ENCODE measurements around the gene SHLD2.
"Not testable (repeated sequence)": the region's sequence is repeated elsewhere in the genome, so short reads cannot be mapped to it uniquely, and the experiment has no call there.

The SHLD2 gene

DNA sequence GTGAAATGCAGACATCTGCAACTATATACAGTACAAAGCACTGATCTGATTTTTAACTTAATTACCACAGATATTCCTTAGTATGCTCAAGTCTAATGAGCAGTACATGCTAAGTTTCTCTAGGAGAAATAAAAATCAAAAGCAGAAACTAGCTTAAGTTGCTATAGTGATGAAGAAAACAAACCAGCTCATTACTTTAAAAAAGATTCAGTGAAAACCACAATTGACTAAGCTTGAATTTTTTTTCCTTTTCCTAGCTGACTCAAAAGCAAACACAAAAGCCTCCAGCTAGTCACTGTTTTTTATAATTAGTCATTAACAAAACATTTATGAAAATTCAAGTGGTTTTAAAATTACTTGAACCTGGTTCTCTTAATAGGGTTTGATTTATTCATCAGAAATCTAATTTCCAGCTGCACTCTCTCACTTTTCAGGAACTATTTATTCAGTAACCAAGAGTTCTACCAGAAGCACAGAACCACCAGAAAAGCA is 10.7 kb upstream of the SHLD2 start:
- DNase-seq (ENCODE audit: low read depth, low spot score), result not testable (repeated sequence)

GRCh38 chr10:87085537-87085936 is 9.5 kb upstream of the SHLD2 start:
- no peak for DNase-seq (ENCODE audit: low read depth, low spot score)

GRCh38 chr10:87089746-87090145 is 5.3 kb upstream of the SHLD2 start:
- DNase-seq (ENCODE audit: low read depth, low spot score), result no peak

- no peak for DNase-seq (ENCODE audit: low read depth, low spot score)
These were observed 4.2 kb upstream of the SHLD2 start for GRCh38 chr10:87090779-87091178.

- DNase-seq (ENCODE audit: low read depth, low spot score), result no peak
These were observed 2.6 kb upstream of the SHLD2 start for GRCh38 chr10:87092376-87092860.

DNA sequence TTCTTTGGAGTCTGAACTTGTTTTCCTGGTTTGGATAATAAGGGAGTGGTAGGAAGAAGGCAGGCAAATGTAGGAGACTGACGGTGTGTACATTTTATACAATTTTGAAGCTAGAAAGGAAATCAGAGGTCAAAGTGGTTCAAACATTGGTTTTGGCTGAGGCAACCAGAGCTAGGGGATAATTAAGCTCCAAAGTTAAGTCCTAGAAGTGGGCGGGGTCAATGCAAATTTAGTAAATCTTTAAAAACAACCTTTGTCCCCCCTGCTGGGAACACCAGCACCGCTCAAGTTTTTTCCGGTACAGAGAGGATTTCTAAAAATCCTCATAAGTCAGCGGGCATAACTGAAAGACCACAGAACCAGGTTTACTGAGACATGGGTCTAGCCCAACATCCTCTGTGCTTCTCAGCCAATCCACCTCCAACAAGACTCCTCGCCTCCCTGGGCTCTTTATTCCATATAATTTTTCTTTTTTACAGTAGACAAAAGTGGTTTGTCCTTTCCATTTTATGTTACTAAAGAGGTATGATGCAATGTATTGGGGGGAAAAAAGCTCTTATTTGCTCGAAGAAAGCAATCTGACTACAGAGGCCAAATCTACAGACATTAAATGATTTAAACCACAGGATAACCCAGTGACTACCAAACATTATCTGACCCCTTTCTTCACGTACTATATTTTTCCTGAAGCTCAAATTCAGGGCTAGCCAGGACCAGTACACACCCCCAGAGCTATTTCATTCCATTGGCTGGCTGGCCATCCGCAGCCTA is 2.0 kb upstream of the SHLD2 start:
- no peak for DNase-seq (ENCODE audit: low read depth, low spot score)

GRCh38 chr10:87093632-87094372 is 1.2 kb upstream of the SHLD2 start:
- DNase-seq (ENCODE audit: low read depth, low spot score), result no peak

DNA sequence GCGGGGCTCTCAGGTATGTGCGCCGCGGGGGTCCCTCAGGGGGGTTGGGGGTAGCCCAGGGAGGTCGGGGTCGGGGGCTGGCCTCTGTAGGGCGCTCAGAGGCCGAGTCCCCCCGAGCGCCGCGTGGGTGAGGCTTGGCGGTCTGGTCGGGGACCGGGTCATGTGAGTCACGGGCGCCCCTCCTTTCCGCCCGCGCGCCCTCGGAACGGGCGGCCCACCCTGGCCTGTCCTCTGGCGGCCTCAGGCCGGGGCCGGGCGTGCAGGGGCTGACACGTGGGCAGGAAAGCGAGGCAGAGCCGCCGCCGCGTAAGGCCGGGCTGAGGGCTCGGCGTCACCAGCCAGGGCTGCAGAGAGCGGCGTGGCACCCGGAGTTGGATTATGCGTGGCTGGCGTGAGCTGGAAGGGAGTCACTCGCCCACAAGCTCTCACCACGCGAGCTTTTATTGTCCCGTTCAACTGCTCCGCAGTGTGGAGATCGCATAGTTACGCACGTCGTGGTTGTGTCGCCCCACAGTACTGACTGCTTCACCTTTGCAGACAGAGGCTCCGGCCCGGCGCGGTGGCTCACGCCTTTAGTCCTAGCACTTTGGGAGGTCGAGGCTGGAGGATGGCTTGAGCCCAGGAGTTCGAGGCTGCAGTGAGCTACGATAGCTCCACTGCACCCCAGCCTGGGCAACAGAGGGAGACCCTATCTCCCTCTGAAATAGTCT is 385 bp downstream of the SHLD2 start:
- DNase-seq (ENCODE audit: low read depth, low spot score), result no peak

DNA sequence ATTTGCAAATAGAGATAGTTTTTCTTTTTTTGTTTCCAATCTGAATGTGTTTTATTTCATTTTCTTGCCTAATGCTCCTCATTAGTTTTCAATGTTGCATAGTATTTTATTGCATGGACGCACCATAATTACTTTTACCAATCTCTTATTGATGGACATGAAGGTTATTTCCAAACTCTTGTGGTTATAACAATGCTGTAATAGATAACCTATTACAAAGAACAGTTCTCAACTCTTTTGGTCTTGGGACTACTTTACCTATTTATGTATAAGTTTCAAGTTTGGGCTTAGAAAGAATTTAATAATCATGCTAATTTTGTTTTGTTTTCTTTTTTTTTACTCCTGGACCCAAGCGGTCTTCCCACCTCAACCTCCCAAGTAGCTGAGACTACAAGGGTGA is 7.0 kb downstream of the SHLD2 start:
- DNase-seq (ENCODE audit: low read depth, low spot score), result no peak

DNA sequence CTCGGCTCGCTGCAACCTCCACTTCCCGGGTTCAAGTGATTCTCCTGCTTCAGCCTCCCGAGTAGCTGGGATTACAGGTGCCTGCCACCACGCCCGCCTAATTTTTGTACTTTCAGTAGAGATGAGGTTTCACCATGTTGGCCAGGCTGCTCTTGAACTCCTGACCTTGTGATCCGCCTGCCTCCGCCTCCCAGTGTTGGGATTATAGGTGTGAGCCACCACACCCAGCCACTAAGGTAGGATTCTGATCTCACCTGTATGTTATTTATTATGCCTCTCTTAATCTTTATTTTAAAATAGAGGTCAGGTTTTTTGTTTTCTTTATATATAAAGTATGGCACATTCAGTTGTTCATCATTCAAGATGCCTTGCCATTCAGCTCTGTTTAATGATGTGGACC is 9.7 kb downstream of the SHLD2 start:
- not testable (repeated sequence) for DNase-seq (ENCODE audit: low read depth, low spot score)

DNA sequence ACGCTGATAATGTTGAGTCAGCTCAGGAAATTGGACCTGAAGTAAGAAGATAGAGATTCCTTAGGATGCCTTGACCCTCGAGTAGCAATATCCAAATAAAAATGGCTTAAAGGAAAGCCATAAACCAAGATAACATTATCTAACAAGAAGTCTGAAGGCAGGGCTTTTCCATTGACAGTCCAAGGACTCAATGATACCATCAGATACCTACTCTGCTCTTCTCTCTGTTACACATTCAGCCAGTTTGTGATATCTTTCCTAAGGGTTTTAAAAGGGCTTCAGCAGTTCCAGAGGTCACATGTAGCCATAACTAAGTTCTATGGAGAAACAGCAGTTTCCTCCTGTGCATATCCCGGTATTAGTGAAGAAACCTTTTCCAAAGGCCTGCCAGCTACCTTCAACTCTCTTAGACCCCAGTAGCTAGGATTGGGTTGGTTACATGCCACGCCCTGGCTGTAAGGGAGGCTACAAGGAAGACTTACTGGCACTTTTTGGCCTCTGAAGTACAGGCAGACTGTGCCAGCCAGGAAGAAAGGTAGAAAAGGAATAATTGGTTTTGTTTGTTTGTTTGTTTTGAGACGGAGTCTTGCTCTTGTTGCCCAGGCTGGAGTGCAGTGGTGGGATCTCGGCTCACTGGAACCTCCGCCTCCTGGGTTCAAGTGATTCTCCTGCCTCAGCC is 10.6 kb downstream of the SHLD2 start:
- no peak for DNase-seq (ENCODE audit: low read depth, low spot score)

- not testable (repeated sequence) for DNase-seq (ENCODE audit: low read depth, low spot score)
These were observed 23.1 kb downstream of the SHLD2 start for GRCh38 chr10:87118122-87118521.

- not testable (repeated sequence) for DNase-seq (ENCODE audit: low read depth, low spot score)
These were observed 24.0 kb downstream of the SHLD2 start for GRCh38 chr10:87119029-87119428.

GRCh38 chr10:87123351-87123750 is 28.3 kb downstream of the SHLD2 start:
- not testable (repeated sequence) for DNase-seq (ENCODE audit: low read depth, low spot score)

DNA sequence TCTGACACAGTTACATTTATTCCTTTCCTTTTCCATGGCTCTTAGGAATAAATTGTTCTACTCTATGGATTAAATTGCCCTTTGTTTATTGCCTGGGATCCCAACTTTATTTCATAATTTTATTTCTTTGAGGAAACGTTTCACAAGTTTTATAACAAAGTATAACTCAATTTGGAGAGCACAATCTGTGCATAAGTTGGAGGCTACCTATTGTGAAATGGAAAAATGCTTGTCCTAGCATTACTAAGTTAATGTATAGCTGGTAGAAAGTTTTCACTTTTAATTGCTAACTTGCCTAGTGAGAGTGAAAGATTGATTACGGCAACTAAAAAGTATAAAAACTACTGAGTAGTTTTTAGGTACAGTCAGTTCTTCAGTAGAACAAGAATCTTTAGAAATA is 32.0 kb downstream of the SHLD2 start:
- DNase-seq (ENCODE audit: low read depth, low spot score), result not testable (repeated sequence)

- not testable (repeated sequence) for DNase-seq (ENCODE audit: low read depth, low spot score)
These were observed 32.7 kb downstream of the SHLD2 start for GRCh38 chr10:87127607-87128156.

- not testable (repeated sequence) for DNase-seq (ENCODE audit: low read depth, low spot score)
These were observed 37.2 kb downstream of the SHLD2 start for GRCh38 chr10:87132176-87132575.

DNA sequence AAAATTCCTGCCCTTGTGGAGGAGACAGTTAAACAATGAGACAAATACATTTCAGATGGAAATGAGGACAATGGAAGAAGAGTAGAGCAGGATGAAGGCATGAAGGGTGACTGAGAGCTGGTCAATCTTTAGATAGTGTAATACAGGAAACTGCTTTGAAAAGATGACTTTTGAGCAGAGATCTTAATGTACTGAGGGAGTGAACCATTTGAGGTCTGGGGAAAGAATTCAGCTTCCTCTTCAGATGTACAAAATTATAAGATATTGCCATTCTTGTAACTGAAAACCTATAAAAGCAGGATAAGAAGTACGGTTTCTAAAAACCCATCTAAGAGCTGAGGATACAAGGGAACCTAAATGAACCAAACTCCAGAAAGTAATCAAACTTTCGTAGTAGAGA is 38.9 kb downstream of the SHLD2 start:
- not testable (repeated sequence) for DNase-seq (ENCODE audit: low read depth, low spot score)

GRCh38 chr10:87134440-87134839 is 39.4 kb downstream of the SHLD2 start:
- DNase-seq (ENCODE audit: low read depth, low spot score), result not testable (repeated sequence)

- DNase-seq (ENCODE audit: low read depth, low spot score), result not testable (repeated sequence)
These were observed 42.5 kb downstream of the SHLD2 start for GRCh38 chr10:87137478-87137877.
